ENCODE measurements around the gene CHI3L2.

GRCh38 chr1:111253876-111254275, 26.4 kb downstream of the CHI3L2 start:
- TF ChIP-seq CTCF (IDR thresholded peaks at IDR 0.05) (no peak), EP300 (IDR thresholded peaks at IDR 0.05) (no peak), POLR2A (IDR thresholded peaks at IDR 0.05) (no peak)

All from upper lobe of left lung (tissue), 4 donors.